ENCODE results near the gene CDC42BPA.
"Not testable (repeated sequence)": the region's sequence is repeated elsewhere in the genome, so short reads cannot be mapped to it uniquely, and the experiment has no call there.

CDC42BPA gene

DNA sequence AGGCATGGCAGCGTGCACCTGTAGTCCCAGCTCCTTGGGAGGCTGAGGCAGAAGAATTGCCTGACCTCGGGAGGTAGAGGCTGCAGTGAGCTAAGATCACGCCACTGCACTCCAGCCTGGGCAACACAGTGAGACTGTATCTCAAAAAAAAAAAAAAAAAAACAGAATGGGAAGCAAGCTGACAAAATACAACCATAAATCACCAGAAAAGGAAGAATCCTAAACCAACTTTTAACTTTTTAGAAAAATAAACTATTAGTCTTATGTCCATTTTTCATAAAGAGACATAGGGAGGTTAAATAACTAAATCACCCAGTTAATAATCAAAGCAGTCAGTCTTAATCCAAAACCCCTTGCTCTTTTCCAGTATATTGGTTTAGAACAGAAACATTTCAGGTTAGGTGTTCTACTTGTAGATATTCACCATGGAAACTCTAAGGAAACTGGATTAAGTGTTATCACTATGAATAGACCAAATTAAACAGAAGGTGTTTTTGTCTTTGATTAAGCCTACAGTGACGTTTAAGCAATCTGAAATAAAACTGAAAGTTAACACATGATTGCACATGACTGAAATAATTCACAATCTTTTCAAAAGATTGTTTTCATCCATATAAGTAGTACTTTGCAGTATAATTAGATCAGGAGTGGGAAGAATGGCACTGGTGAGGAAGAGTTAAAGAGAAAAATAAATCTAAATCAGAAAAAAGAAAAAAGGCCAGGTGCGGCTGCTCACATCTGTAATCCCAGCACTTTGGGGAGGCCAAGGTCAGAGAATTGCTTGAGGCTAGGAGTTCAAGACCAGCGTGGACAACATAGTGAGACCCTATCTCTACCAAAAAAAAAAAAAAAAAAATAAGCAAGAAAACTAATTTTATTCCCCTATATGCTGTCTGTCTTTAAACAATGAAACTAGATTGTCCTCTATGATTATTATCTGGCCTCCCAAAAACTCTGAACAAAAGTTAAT, 9.6 kb downstream of the CDC42BPA start:
- no peak for DNase-seq

DNA sequence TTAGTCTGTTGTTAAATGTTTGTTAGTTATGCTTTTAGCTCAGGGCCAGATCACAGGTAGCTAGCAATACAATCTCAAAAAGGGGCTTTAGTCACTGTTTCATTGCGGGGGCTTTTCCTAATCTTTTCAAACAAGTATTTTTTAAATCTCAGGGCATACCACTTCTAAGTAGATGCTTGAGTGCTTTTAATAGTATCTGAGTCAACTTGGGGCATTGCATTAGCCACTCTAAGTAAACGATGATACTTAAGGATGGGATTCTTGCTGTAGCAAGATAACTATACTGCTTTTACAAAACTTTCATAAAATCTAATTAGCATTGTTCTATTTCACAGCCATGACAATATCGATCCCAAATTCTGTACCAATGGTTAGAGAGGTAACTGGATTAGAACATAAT, 11.6 kb downstream of the CDC42BPA start:
- no peak for DNase-seq

GRCh38 chr1:227305894-227306626, 12.2 kb downstream of the CDC42BPA start:
- DNase-seq: no peak

- DNase-seq: no peak
Measured at GRCh38 chr1:227304665-227305064, 13.6 kb downstream of the CDC42BPA start.

- DNase-seq: no peak
Measured at GRCh38 chr1:227303662-227304061, 14.6 kb downstream of the CDC42BPA start.

DNA sequence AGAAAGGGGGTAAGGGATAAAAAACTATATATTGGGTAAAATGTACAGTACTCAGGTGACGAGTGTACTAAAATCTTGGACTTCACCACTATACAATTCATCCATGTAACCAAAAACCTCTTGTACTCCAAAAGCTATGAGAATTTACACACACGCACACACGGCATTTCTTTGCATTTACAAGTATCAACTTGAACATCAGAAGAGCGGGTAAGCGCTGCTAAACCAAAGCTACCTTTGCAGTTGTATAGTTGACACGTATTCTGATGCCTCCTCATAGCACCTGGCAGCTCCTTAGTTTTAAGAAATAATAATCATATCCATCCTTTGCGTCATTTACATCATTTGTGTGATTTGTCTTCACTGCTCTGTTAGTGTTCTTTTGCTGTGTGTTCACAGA, 17.6 kb downstream of the CDC42BPA start:
- no peak for DNase-seq

DNA sequence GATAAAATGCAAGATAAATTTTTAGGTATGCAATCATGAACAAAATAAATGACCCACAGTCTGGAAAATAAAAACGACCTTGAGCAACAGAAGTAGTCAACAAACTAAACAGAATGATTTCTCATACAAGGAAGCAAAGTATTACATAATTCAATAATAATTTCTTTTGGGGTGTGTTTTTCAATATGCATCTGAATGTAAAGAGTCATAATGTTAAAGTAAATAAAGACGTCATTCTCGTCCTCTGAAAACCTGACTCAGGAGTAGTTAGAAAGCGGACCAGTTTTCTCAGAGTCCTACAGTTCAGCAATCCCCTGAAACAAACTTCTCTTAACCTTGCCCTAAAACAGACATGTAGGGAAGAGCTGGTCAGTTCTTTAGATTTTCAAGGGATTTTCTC, 18.6 kb downstream of the CDC42BPA start:
- no peak for DNase-seq

- DNase-seq: no peak
Measured at GRCh38 chr1:227299241-227299627, 19.1 kb downstream of the CDC42BPA start.

DNA sequence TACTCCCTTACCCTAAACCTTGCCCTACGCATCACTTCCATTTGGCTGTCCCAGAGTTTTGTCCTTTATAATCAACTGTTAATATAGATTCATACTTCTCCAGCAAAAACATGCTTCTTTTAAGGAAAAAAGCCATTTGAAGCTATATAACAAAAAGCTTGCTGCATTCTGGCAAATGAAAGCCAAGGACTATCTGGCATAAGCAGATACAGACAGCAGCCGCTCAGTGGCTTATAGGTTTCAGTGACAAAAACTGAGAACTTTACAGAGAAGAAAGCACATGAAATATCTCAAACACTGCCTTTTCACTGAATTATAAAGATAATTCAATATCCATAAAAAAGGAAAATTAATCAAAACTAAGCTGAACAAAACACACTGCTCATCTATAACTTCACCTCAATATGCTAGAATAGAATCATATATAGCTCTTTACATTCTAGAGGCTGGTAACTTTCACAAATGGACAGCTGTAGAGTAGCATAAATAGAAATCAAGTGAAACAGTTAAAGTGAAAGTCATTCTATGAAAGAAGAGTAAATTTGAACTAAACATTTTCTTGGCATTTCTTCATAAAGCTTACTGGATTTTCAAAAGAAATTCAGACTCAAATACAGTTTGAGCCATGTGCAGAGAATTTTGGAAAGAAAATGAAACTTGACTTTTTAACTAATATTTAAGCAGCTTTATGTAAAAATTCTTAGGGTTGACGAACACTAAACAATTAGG, 19.6 kb downstream of the CDC42BPA start:
- no peak for DNase-seq

DNA sequence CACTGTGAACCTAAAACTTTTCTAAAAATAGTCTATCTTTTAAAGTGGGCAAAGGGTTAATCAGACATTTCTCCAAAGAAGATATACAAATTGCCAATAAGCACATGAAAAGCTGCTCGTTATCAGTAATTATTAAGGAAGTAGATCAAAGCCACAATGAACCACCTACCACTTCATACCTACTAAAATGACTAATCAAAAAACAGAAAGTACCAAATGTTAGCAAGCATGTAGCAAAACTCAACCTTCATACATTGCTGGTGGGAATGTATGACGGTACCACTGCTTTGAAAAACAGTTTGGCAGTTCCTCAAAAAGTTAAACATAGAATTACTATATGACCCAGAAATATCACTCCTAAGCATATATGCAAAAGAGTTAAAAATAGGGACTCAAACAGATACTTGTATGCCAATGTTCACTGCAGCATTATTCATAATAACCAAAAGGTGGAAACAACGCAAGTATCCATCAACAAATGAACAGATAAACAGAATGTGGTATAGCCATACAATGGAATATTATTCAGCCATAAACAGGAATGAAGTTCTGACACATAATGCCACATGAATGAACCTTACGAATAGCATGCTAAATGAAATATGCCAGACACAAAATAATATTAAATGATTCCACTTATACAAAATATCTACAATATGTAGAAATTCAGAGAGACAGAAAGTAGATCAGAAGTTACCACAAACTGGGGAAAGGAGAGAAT, 21.1 kb downstream of the CDC42BPA start:
- no peak for DNase-seq

- DNase-seq: no peak
Measured at GRCh38 chr1:227295609-227296008, 22.7 kb downstream of the CDC42BPA start.

GRCh38 chr1:227285745-227286144, 32.5 kb downstream of the CDC42BPA start:
- no peak for DNase-seq

GRCh38 chr1:227281371-227281770, 36.9 kb downstream of the CDC42BPA start:
- DNase-seq: no peak

DNA sequence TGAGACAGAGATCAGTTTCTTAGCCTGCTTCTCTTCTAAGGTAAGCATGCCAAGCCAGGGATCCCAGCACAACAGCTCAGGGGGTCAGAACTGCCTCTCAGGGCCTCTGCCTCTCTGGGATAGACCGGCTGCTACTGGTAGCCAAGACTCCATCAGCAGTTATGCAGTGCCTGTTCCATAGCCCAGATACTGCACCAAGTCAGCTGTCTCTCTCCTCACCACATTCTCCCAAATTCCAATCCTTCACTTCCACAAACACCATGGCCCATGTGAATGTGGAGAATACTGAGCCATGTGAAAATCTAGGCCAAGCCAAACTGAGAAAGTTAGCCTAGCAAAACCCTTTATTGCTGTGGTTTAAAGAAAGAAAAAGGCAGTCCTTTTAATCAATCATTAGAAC, 37.5 kb downstream of the CDC42BPA start:
- no peak for DNase-seq

GRCh38 chr1:227276156-227276693, 42.1 kb downstream of the CDC42BPA start:
- not testable (repeated sequence) for DNase-seq

DNA sequence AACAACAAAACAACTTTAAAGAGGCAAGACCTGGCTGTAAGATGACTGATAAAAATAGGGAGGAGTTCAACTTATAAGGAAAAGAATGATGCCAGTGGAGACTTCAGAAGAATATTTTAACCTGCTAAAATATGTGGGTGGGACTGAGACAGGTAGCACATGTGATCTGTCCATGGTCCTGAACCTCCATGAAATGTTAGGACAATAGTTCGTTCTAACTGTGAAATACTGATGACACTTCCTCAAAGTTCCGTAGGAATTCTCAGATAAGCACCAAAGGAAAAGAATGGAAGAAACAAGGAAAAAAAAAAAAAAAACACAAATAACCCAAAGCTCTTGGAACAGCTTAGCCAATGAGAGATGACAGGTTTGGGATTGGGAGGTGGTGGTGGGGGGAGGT, 44.7 kb downstream of the CDC42BPA start:
- DNase-seq: no peak

GRCh38 chr1:227272428-227272827, 45.9 kb downstream of the CDC42BPA start:
- DNase-seq: no peak

DNA sequence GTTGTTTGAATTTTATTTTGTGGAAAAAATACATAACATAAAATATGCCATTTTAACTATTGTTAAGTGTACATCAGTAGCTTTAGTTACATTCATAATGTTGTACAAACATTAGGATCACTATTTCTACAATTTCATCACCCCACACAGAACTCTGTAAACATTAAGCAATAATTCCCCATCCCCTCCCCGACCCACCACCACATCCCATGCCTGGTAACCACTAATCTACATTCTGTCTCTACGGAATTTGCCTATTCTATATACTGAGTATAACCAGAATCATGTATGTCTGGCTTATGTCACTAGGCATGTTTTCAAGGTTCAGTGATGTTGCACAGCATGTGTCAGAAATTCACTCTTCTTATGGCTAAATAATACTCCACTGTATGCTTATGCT, 47.7 kb downstream of the CDC42BPA start:
- no peak for DNase-seq

DNA sequence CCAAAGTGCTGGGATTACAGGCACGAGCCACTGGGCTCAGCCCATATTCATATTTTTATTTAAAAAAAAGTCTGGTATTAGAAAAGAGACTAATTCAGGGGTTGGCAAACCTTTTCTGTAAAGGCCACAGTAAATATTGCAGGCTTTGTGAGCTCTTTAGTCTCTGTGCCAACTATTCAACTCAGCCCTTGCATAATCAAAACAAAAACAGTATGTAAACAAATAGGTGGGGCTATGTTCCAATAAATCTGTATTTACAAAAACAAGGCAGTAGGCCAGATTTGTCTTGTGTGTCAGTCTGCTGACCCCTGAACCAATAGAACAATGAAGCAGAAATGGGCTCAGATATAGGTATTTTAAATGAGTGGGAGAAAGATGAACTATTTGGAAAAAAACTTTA, 49.3 kb downstream of the CDC42BPA start:
- DNase-seq: no peak

DNA sequence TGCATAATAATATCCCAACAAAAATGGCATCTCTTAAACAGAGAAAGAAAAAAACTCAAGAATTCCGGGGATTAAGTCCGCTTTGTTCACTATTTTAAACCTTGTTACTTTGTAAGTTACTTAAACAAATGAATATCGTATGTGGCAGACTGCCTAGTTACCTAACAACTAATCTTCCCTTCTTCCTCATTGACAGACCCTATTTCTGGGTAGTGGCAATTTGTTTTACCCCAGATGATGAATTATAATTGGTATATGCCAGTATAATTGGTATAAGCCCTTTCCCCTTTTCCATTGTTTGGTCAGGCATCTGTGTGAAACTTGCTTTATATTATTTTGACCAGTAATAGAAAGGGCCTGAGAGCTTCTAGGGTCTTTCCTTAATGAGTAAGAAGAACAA, 52.4 kb downstream of the CDC42BPA start:
- no peak for DNase-seq

GRCh38 chr1:227263869-227264268, 54.4 kb downstream of the CDC42BPA start:
- DNase-seq: no peak

DNA sequence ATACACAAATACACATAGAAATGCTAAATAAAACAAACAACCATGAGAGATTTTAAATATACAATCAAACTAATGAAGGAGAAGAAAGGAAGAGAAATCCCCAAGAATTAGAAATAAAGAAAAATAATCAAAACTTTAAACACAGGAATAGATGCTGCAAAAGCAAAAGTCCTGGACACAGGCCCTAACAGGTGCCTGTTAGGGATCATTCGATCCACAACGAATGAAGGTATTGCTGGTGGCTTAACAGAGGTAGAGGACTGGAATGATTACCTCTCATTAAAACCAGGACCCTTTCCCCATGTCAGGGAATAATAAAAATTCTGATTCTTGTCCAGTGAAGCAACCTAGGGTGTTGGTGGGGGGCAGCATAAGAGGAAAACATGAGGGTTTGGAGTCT, 56.8 kb downstream of the CDC42BPA start:
- no peak for DNase-seq
